ENCODE data around the gene RPS5.
A peak's percentile ranks its signal among the peaks of the same experiment; 100 is the strongest.
"Not testable (repeated sequence)": the region's sequence is repeated elsewhere in the genome, so short reads cannot be mapped to it uniquely, and the experiment has no call there.

Gene RPS5

GRCh38 chr19:58361900-58362271 is 25.2 kb upstream of the RPS5 start:
- H3K4me3 ChIP-seq (ENCODE audit: low read length in 2 of 2), result peak overlapping the region; percentile 83 to 95
- H3K27me3 ChIP-seq (ENCODE audit: control insufficient read depth in 1 of 2, insufficient read depth in 2 of 2, low read length in 2 of 2), result peaks cover 0 to 10% of the 10 kb centered on the region in 2 donors
- peak overlapping the region; percentile 98 for H3K27ac ChIP-seq (ENCODE audit: low read length)
- H3K9me3 ChIP-seq (ENCODE audit: control insufficient read depth in 2 of 2, low read length in 2 of 2), result no peaks in the 10 kb centered on the region
- H3K9ac ChIP-seq (ENCODE audit: low read length in 2 of 2), result peak overlapping the region; percentile 97 to 98
- peaks cover 8% of the 10 kb centered on the region for H3K4me1 ChIP-seq (ENCODE audit: control insufficient read depth, insufficient read depth, low read length)
- H3K36me3 ChIP-seq (ENCODE audit: control insufficient read depth in 2 of 2, insufficient read depth in 2 of 2, low read length in 2 of 2), result no peaks in the 10 kb centered on the region

GRCh38 chr19:58362272-58362994 is 24.6 kb upstream of the RPS5 start, which contains the start of gene ZNF497:
Gene ZNF497 (minus strand): TSS chr19:58362751. CDS start chr19:58357635, 5,116 bp downstream.
- peak within 1 kb of the TSS; percentile 98 for H3K27ac ChIP-seq (ENCODE audit: low read length)
- peaks cover 6% of the 10 kb centered on the region for H3K4me1 ChIP-seq (ENCODE audit: control insufficient read depth, insufficient read depth, low read length)
- peaks cover 3 to 6% of the 10 kb centered on the region in 2 donors for H3K27me3 ChIP-seq (ENCODE audit: control insufficient read depth in 1 of 2, insufficient read depth in 2 of 2, low read length in 2 of 2)
- peak within 1 kb of the TSS; percentile 83 to 95 for H3K4me3 ChIP-seq (ENCODE audit: low read length in 2 of 2)
- H3K9me3 ChIP-seq (ENCODE audit: control insufficient read depth in 2 of 2, low read length in 2 of 2), result no peaks in the 10 kb centered on the region
- H3K36me3 ChIP-seq (ENCODE audit: control insufficient read depth in 2 of 2, insufficient read depth in 2 of 2, low read length in 2 of 2), result no peaks in the 10 kb centered on the region
- peak within 1 kb of the TSS; percentile 97 to 98 for H3K9ac ChIP-seq (ENCODE audit: low read length in 2 of 2)

- H3K36me3 ChIP-seq (ENCODE audit: control insufficient read depth in 2 of 2, insufficient read depth in 2 of 2, low read length in 2 of 2), result no peaks in the 10 kb centered on the region
- peaks cover 6% of the 10 kb centered on the region for H3K4me1 ChIP-seq (ENCODE audit: control insufficient read depth, insufficient read depth, low read length)
- H3K27ac ChIP-seq (ENCODE audit: low read length), result no peak overlapping the region
- H3K9ac ChIP-seq (ENCODE audit: low read length in 2 of 2), result no peak overlapping the region
- H3K9me3 ChIP-seq (ENCODE audit: control insufficient read depth in 2 of 2, low read length in 2 of 2), result no peaks in the 10 kb centered on the region
- H3K27me3 ChIP-seq (ENCODE audit: control insufficient read depth in 1 of 2, insufficient read depth in 2 of 2, low read length in 2 of 2), result peaks cover 3 to 6% of the 10 kb centered on the region in 2 donors
- H3K4me3 ChIP-seq (ENCODE audit: low read length in 2 of 2), result no peak overlapping the region
Observed at GRCh38 chr19:58364146-58364545, 22.9 kb upstream of the RPS5 start.

- Histone ChIP-seq H3K27me3 (ENCODE audit: control insufficient read depth in 1 of 2, insufficient read depth in 2 of 2, low read length in 2 of 2) (peaks cover 3 to 6% of the 10 kb centered on the region in 2 donors), H3K9me3 (ENCODE audit: control insufficient read depth in 2 of 2, low read length in 2 of 2) (no peaks in the 10 kb centered on the region), H3K27ac (ENCODE audit: low read length) (no peak overlapping the region), H3K4me3 (ENCODE audit: low read length in 2 of 2) (no peak overlapping the region), H3K4me1 (ENCODE audit: control insufficient read depth, insufficient read depth, low read length) (peaks cover 3% of the 10 kb centered on the region), H3K36me3 (ENCODE audit: control insufficient read depth in 2 of 2, insufficient read depth in 2 of 2, low read length in 2 of 2) (no peaks in the 10 kb centered on the region), H3K9ac (ENCODE audit: low read length in 2 of 2) (no peak overlapping the region)
Observed at GRCh38 chr19:58366585-58367430, 20.3 kb upstream of the RPS5 start.

- Histone ChIP-seq H3K36me3 (ENCODE audit: control insufficient read depth in 2 of 2, insufficient read depth in 2 of 2, low read length in 2 of 2) (no peaks in the 10 kb centered on the region), H3K4me3 (ENCODE audit: low read length in 2 of 2) (no peak overlapping the region), H3K27ac (ENCODE audit: low read length) (no peak overlapping the region), H3K4me1 (ENCODE audit: control insufficient read depth, insufficient read depth, low read length) (no peaks in the 10 kb centered on the region), H3K9me3 (ENCODE audit: control insufficient read depth in 2 of 2, low read length in 2 of 2) (no peaks in the 10 kb centered on the region), H3K27me3 (ENCODE audit: control insufficient read depth in 1 of 2, insufficient read depth in 2 of 2, low read length in 2 of 2) (peaks cover 3 to 6% of the 10 kb centered on the region in 2 donors), H3K9ac (ENCODE audit: low read length in 2 of 2) (no peak overlapping the region)
Observed at GRCh38 chr19:58367698-58368454, 19.2 kb upstream of the RPS5 start.

- peaks cover 3 to 6% of the 10 kb centered on the region in 2 donors for H3K27me3 ChIP-seq (ENCODE audit: control insufficient read depth in 1 of 2, insufficient read depth in 2 of 2, low read length in 2 of 2)
- no peaks in the 10 kb centered on the region for H3K9me3 ChIP-seq (ENCODE audit: control insufficient read depth in 2 of 2, low read length in 2 of 2)
- H3K36me3 ChIP-seq (ENCODE audit: control insufficient read depth in 2 of 2, insufficient read depth in 2 of 2, low read length in 2 of 2), result no peaks in the 10 kb centered on the region
- no peak overlapping the region for H3K4me3 ChIP-seq (ENCODE audit: low read length in 2 of 2)
- H3K9ac ChIP-seq (ENCODE audit: low read length in 2 of 2), result no peak overlapping the region
- H3K27ac ChIP-seq (ENCODE audit: low read length), result no peak overlapping the region
- H3K4me1 ChIP-seq (ENCODE audit: control insufficient read depth, insufficient read depth, low read length), result no peaks in the 10 kb centered on the region
Observed at GRCh38 chr19:58368561-58369360, 18.3 kb upstream of the RPS5 start.

GRCh38 chr19:58372311-58373133 is 14.5 kb upstream of the RPS5 start:
- H3K4me1 ChIP-seq (ENCODE audit: control insufficient read depth, insufficient read depth, low read length), result no peaks in the 10 kb centered on the region
- H3K4me3 ChIP-seq (ENCODE audit: low read length in 2 of 2), result no peak overlapping the region
- no peak overlapping the region for H3K9ac ChIP-seq (ENCODE audit: low read length in 2 of 2)
- H3K36me3 ChIP-seq (ENCODE audit: control insufficient read depth in 2 of 2, insufficient read depth in 2 of 2, low read length in 2 of 2), result no peaks in the 10 kb centered on the region
- no peak overlapping the region for H3K27ac ChIP-seq (ENCODE audit: low read length)
- no peaks in the 10 kb centered on the region for H3K9me3 ChIP-seq (ENCODE audit: control insufficient read depth in 2 of 2, low read length in 2 of 2)
- peaks cover 0 to 3% of the 10 kb centered on the region in 2 donors for H3K27me3 ChIP-seq (ENCODE audit: control insufficient read depth in 1 of 2, insufficient read depth in 2 of 2, low read length in 2 of 2)

GRCh38 chr19:58374200-58374599 is 12.9 kb upstream of the RPS5 start:
- no peaks in the 10 kb centered on the region for H3K36me3 ChIP-seq (ENCODE audit: control insufficient read depth in 2 of 2, insufficient read depth in 2 of 2, low read length in 2 of 2)
- H3K9me3 ChIP-seq (ENCODE audit: control insufficient read depth in 2 of 2, low read length in 2 of 2), result no peaks in the 10 kb centered on the region
- no peaks in the 10 kb centered on the region for H3K4me1 ChIP-seq (ENCODE audit: control insufficient read depth, insufficient read depth, low read length)
- no peak overlapping the region for H3K27ac ChIP-seq (ENCODE audit: low read length)
- no peak overlapping the region for H3K4me3 ChIP-seq (ENCODE audit: low read length in 2 of 2)
- no peak overlapping the region for H3K9ac ChIP-seq (ENCODE audit: low read length in 2 of 2)
- no peaks in the 10 kb centered on the region for H3K27me3 ChIP-seq (ENCODE audit: control insufficient read depth in 1 of 2, insufficient read depth in 2 of 2, low read length in 2 of 2)

- not testable (repeated sequence) for H3K36me3 ChIP-seq (ENCODE audit: control insufficient read depth in 2 of 2, insufficient read depth in 2 of 2, low read length in 2 of 2); H3K9me3 ChIP-seq (ENCODE audit: control insufficient read depth in 2 of 2, low read length in 2 of 2); H3K9ac ChIP-seq (ENCODE audit: low read length in 2 of 2); H3K27me3 ChIP-seq (ENCODE audit: control insufficient read depth in 1 of 2, insufficient read depth in 2 of 2, low read length in 2 of 2); H3K4me3 ChIP-seq (ENCODE audit: low read length in 2 of 2); H3K27ac ChIP-seq (ENCODE audit: low read length)
- H3K4me1 ChIP-seq (ENCODE audit: control insufficient read depth, insufficient read depth, low read length), result peaks cover 16% of the 10 kb centered on the region
Observed at GRCh38 chr19:58376724-58377123, 10.3 kb upstream of the RPS5 start.

Data from stomach smooth muscle (tissue), 2 donors.